Placental pericyte (primary cell): ENCODE measurements around the gene LITAF. TPM values are rescaled to one million over a fixed set of nuclear protein-coding genes. Genes with fewer than 3 reads are reported as not detected.

ENCODE experiments used
- total RNA-seq: library from RNA; depleted of rRNA; stranded (reverse); fragments of >200 nt; gene quantifications from 2 replicates; pipeline ENCODE4 v1.2.3, GENCODE V29; 2012

Gene LITAF
- 57.3 and 86.7 TPM in 2 replicates for total RNA-seq

DNA sequence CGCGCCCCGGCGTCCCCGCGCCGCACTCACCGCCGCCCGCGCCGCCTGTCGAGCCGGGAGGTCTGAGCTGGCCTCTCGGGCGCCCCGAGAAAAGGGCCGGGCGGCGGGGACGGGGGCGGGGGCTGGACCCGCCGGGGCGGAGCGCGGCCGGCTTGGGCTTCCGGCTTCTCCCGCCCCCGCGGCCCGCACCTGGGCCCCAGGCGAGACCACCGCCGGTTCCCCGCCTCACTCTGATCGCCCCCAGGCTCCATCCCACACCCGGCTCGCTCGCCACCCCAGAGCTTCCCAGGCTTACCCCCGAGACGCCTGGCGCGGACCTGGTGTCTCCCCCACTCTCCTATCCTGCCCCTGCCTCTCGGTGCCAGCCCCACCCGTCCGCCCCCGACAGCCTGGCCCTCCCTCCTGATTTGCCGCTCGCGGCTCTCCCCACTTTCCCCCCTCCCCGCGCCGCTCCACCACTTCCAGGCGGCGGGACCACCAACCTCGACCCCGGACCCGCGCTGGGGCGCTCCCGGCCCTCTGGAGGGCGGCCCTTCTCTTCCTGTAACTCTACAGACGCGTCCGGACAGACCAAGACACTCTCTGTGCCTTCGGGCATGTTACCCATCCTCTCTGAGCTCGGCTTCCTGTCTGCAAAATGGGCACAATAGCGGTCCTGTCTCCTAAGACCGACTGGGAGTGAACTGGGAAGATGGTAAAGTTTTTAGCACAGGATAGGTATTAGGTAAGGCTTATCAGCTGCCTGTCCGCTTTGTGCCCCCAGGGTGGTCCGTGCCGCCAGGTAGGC is at the start of gene LITAF:
TSS of gene LITAF (minus strand) at position 64 of the 787 bp plus-strand sequence. CDS start 30,189 bp downstream, outside the sequence.

Other genes starting within 250 kb of the LITAF start
- gene RMI2, start 241.5 kb downstream of the LITAF start, total RNA-seq = 2.2 and 7.0 TPM in 2 replicates
- gene SNN, start 81.5 kb upstream of the LITAF start, total RNA-seq = 5.0 and 8.3 TPM in 2 replicates
- 47.0 and 61.5 TPM in 2 replicates for gene TXNDC11, start 155.9 kb upstream of the LITAF start, total RNA-seq
- gene ZC3H7A, start 210.3 kb upstream of the LITAF start, total RNA-seq = 34.6 and 58.9 TPM in 2 replicates